ENCODE measurements around the gene TRAF7.

The TRAF7 gene

GRCh38 chr16:2186064-2186463, 30.5 kb downstream of the TRAF7 start:
- Histone ChIP-seq H3K36me3 (ENCODE audit: control insufficient read depth, low read length) (peaks cover 7% of the 10 kb centered on the region; the same call in 1 of the 2 replicates), H3K27ac (ENCODE audit: low read depth, low read length) (no peak overlapping the region), H3K4me1 (ENCODE audit: control insufficient read depth, low read length) (peaks cover 2% of the 10 kb centered on the region; the same call in 1 of the 2 replicates), H3K4me3 (ENCODE audit: low read length) (no peak overlapping the region), H3K9me2 (replicated peaks; ENCODE audit: control insufficient read depth, low read length) (no peaks in the 10 kb centered on the region), H4K20me1 (ENCODE audit: control insufficient read depth, insufficient read depth, low read depth, low read length) (no peaks in the 10 kb centered on the region), H3K27me3 (ENCODE audit: control insufficient read depth, low read length) (no peaks in the 10 kb centered on the region), H3F3A (ENCODE audit: control insufficient read depth, insufficient read depth) (no peaks in the 10 kb centered on the region), H3K79me2 (ENCODE audit: control insufficient read depth, low read length) (no peaks in the 10 kb centered on the region), H3K9me3 (ENCODE audit: control insufficient read depth, insufficient read depth, low read length) (no peaks in the 10 kb centered on the region), H3K4me2 (ENCODE audit: low read length) (no peak overlapping the region)
- no peak for TF ChIP-seq EZH2phosphoT487 (IDR thresholded peaks at IDR 0.05; ENCODE audit: borderline replicate concordance, low read length)
- TF ChIP-seq CTCF (IDR thresholded peaks at IDR 0.05; ENCODE audit: low read depth, low read length, poor library complexity, severe bottlenecking): no peak

- H4K20me1 ChIP-seq (ENCODE audit: control insufficient read depth, insufficient read depth, low read depth, low read length): no peaks in the 10 kb centered on the region
- no peaks in the 10 kb centered on the region for H3K9me3 ChIP-seq (ENCODE audit: control insufficient read depth, insufficient read depth, low read length)
- peaks cover 2% of the 10 kb centered on the region; the same call in 1 of the 2 replicates for H3K4me1 ChIP-seq (ENCODE audit: control insufficient read depth, low read length)
- no peaks in the 10 kb centered on the region for H3K79me2 ChIP-seq (ENCODE audit: control insufficient read depth, low read length)
- no peaks in the 10 kb centered on the region for H3K9me2 ChIP-seq (replicated peaks; ENCODE audit: control insufficient read depth, low read length)
- TF ChIP-seq CTCF (IDR thresholded peaks at IDR 0.05; ENCODE audit: low read depth, low read length, poor library complexity, severe bottlenecking) (no peak), EZH2phosphoT487 (IDR thresholded peaks at IDR 0.05; ENCODE audit: borderline replicate concordance, low read length) (no peak)
- H3K4me3 ChIP-seq (ENCODE audit: low read length): no peak overlapping the region
- no peaks in the 10 kb centered on the region for H3K27me3 ChIP-seq (ENCODE audit: control insufficient read depth, low read length)
- peaks cover 7% of the 10 kb centered on the region; the same call in 1 of the 2 replicates for H3K36me3 ChIP-seq (ENCODE audit: control insufficient read depth, low read length)
- H3F3A ChIP-seq (ENCODE audit: control insufficient read depth, insufficient read depth): no peaks in the 10 kb centered on the region
- no peak overlapping the region for H3K27ac ChIP-seq (ENCODE audit: low read depth, low read length)
- no peak overlapping the region for H3K4me2 ChIP-seq (ENCODE audit: low read length)
These were observed 30.9 kb downstream of the TRAF7 start for GRCh38 chr16:2186505-2186904.

- H3K36me3 ChIP-seq (ENCODE audit: control insufficient read depth, low read length): peaks cover 3% of the 10 kb centered on the region; the same call in 1 of the 2 replicates
- no peak overlapping the region for H3K4me3 ChIP-seq (ENCODE audit: low read length)
- H3K4me1 ChIP-seq (ENCODE audit: control insufficient read depth, low read length): peaks cover 2% of the 10 kb centered on the region; the same call in 1 of the 2 replicates
- no peaks in the 10 kb centered on the region for H3K9me2 ChIP-seq (replicated peaks; ENCODE audit: control insufficient read depth, low read length)
- no peak for TF ChIP-seq EZH2phosphoT487 (IDR thresholded peaks at IDR 0.05; ENCODE audit: borderline replicate concordance, low read length)
- no peak for TF ChIP-seq CTCF (IDR thresholded peaks at IDR 0.05; ENCODE audit: low read depth, low read length, poor library complexity, severe bottlenecking)
- no peaks in the 10 kb centered on the region for H3K79me2 ChIP-seq (ENCODE audit: control insufficient read depth, low read length)
- no peak overlapping the region for H3K27ac ChIP-seq (ENCODE audit: low read depth, low read length)
- no peaks in the 10 kb centered on the region for H3F3A ChIP-seq (ENCODE audit: control insufficient read depth, insufficient read depth)
- no peak overlapping the region for H3K4me2 ChIP-seq (ENCODE audit: low read length)
- no peaks in the 10 kb centered on the region for H3K9me3 ChIP-seq (ENCODE audit: control insufficient read depth, insufficient read depth, low read length)
- H4K20me1 ChIP-seq (ENCODE audit: control insufficient read depth, insufficient read depth, low read depth, low read length): no peaks in the 10 kb centered on the region
- no peaks in the 10 kb centered on the region for H3K27me3 ChIP-seq (ENCODE audit: control insufficient read depth, low read length)
These were observed 31.6 kb downstream of the TRAF7 start for GRCh38 chr16:2187212-2187611.
